SK-N-SH (cell line): ENCODE data around the gene GSTM5. TPM values are rescaled to one million over a fixed set of nuclear protein-coding genes. Genes with fewer than 3 reads are reported as not detected.
"Not testable (repeated sequence)": the region's sequence is repeated elsewhere in the genome, so short reads cannot be mapped to it uniquely, and the experiment has no call there.

ENCODE experiments used
- CTCF ChIA-PET: fragments of 300-600, 350-600 bp; formaldehyde crosslinking; extraction: SDS; loops from one replicate; lab custom pipeline; 2021; lab: Yijun Ruan, JAX
- POLR2A ChIA-PET: fragments of 350-600 bp; sonication (Branson Sonifier 250); formaldehyde crosslinking; extraction: SDS; loops from one replicate; lab custom pipeline; 2020; ENCODE audit warnings: antibody characterized with exemption, inconsistent platforms; lab: Yijun Ruan, JAX
- DNase-seq: peaks from one replicate; pipeline ENCODE4 v3.0.0; 2012
- H2AFZ ChIP-seq: fragments of 200-600 bp; sonication (generic); 2 replicates; pipeline ENCODE4 v1.8.1; 2016; ENCODE audit warnings: antibody characterized with exemption, mild to moderate bottlenecking, low read depth
- H3F3A ChIP-seq: fragments of 200-600 bp; sonication (generic); replicated peaks from 2 replicates; pipeline ENCODE3; 2016; ENCODE audit warnings: antibody characterized with exemption, mild to moderate bottlenecking; ENCODE audit not compliant: insufficient read depth
- H3K27ac ChIP-seq, 2 experiments: fragments of 200-500 bp in 1 of 2; fragments of 200-600 bp in 1 of 2; sonication (Bioruptor generic) in 1 of 2; sonication (generic), shearing (Covaris generic) in 1 of 2; 2 replicates each; pipeline versions ENCODE4 v1.5.1 to v1.6.1; 2014 to 2016; ENCODE audit warnings: low read depth in 2 of 2, inconsistent platforms in 1 of 2, low read length in 1 of 2, mild to moderate bottlenecking in 1 of 2, mixed read lengths in 1 of 2
- H3K27me3 ChIP-seq: fragments of 200-600 bp; sonication (generic), shearing (Covaris generic); 2 replicates; pipeline ENCODE4 v1.6.1; 2016; ENCODE audit warnings: mixed run types; ENCODE audit not compliant: insufficient read depth
- H3K36me3 ChIP-seq, 2 experiments: fragments of 200-500 bp in 1 of 2; fragments of 200-600 bp in 1 of 2; sonication (Bioruptor generic) in 1 of 2; sonication (generic) in 1 of 2; replicated peaks in 1 of 2; 2 replicates each; pipeline versions ENCODE3 to v1.5.1; 2014 to 2016; ENCODE audit warnings: low read length in 1 of 2, mild to moderate bottlenecking in 1 of 2; ENCODE audit not compliant: insufficient read depth in 2 of 2, control insufficient read depth in 1 of 2
- H3K4me1 ChIP-seq, 2 experiments: fragments of 200-500 bp in 1 of 2; fragments of 200-600 bp in 1 of 2; sonication (Bioruptor generic) in 1 of 2; sonication (generic), shearing (Covaris generic) in 1 of 2; 2 replicates each; pipeline versions ENCODE4 v1.5.1 to v1.6.1; 2014 to 2016; ENCODE audit warnings: low read depth in 1 of 2, low read length in 1 of 2, mixed run types in 1 of 2; ENCODE audit not compliant: insufficient read depth in 2 of 2, control insufficient read depth in 1 of 2
- H3K4me2 ChIP-seq: fragments of 200-600 bp; sonication (generic), shearing (Covaris generic); 2 replicates; pipeline ENCODE4 v1.6.1; 2017; ENCODE audit warnings: mixed run types
- H3K4me3 ChIP-seq, 2 experiments: fragments of 200-500 bp in 1 of 2; fragments of 200-600 bp in 1 of 2; sonication (Bioruptor generic) in 1 of 2; sonication (generic), shearing (Covaris generic) in 1 of 2; 2 replicates each; pipeline versions ENCODE4 v1.5.1 to v1.8.1; 2014 to 2016; ENCODE audit warnings: low read depth in 2 of 2, inconsistent platforms in 1 of 2, low read length in 1 of 2, mild to moderate bottlenecking in 1 of 2, mixed read lengths in 1 of 2, moderate library complexity in 1 of 2
- H3K79me2 ChIP-seq: fragments of 200-600 bp; sonication (generic); 2 replicates; pipeline ENCODE4 v1.8.1; 2017; ENCODE audit warnings: mild to moderate bottlenecking; ENCODE audit not compliant: insufficient read depth
- H3K9ac ChIP-seq: fragments of 200-600 bp; sonication (generic); 2 replicates; pipeline ENCODE4 v1.6.1; 2017; ENCODE audit warnings: mixed run types
- H3K9me2 ChIP-seq: fragments of 200-600 bp; sonication (generic); 2 replicates; pipeline ENCODE4 v1.6.1; 2017; ENCODE audit warnings: mixed run types
- H3K9me3 ChIP-seq: fragments of 200-600 bp; sonication (generic); 2 replicates; pipeline ENCODE4 v1.6.1; 2017; ENCODE audit warnings: mixed run types, mild to moderate bottlenecking, moderate library complexity
- H4K20me1 ChIP-seq: fragments of 200-600 bp; sonication (generic); 2 replicates; pipeline ENCODE4 v1.6.1; 2017; ENCODE audit warnings: mild to moderate bottlenecking, mixed run types; ENCODE audit not compliant: insufficient read depth
- NFIC ChIP-seq: IDR thresholded peaks from 2 replicates; pipeline ENCODE4 v1.4.0; 2012; ENCODE audit warnings: borderline replicate concordance
- RCOR1 ChIP-seq: fragments of 150-350 bp; IDR thresholded peaks from 2 replicates; pipeline ENCODE4 v1.6.1; 2017; ENCODE audit warnings: antibody characterized with exemption, low read length
- REST ChIP-seq: IDR thresholded peaks from 2 replicates; pipeline ENCODE4 v1.6.1; 2012; ENCODE audit warnings: mild to moderate bottlenecking, low read depth, low read length, moderate library complexity
- TEAD4 ChIP-seq: IDR thresholded peaks from 2 replicates; pipeline ENCODE4 v1.4.0; 2012; ENCODE audit warnings: mild to moderate bottlenecking, borderline replicate concordance; ENCODE audit not compliant: insufficient read depth
- USF2 ChIP-seq: fragments of 150-350 bp; IDR thresholded peaks from 2 replicates; pipeline ENCODE4 v1.6.1; 2017; ENCODE audit warnings: antibody characterized with exemption, low read length, low read depth, borderline replicate concordance
- ZBTB33 ChIP-seq: IDR thresholded peaks from 2 replicates; pipeline ENCODE4 v1.4.0; 2012; ENCODE audit warnings: low read depth, borderline replicate concordance
- WGBS: methylation state at CpG from one replicate; pipeline ENCODE4 v1.1.6; 2017; ENCODE audit warnings: low lambda C conversion rate; 5-methylcytosine and 5-hydroxymethylcytosine counted together
- polyA plus RNA-seq, 3 experiments: library from polyadenylated mRNA; depleted of rRNA; stranded (reverse); fragments of >200 nt; gene quantifications; 2 replicates each; pipeline ENCODE4 v1.2.3, GENCODE V29; 2012

GSTM5 gene
- polyA plus RNA-seq, 1 of the 3 experiments (the other 2 are of a cell fraction), result not detected

DNA sequence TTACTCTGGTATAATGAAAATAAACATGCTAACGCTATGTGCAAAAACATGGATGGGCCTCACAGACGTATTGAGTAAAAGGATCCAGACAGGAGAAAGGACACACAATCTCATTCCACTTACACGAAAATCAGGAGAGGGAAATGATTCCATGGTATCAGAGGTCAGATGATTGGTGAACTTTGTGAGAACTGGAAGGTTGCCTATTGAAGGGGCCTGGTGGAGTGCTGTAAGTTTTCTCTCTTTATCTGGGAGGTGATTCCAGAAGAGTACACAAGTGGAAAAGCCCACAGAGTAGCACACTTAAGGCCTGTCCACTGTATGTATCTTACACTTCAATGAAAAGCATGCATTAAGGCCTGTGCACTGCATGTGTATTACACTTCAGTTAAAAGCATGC lies 34.6 kb upstream of the GSTM5 start (continued):
- TF ChIP-seq USF2 (no peak), REST (no peak), ZBTB33 (no peak), NFIC (no peak), TEAD4 (no peak), RCOR1 (no peak)
- TF ChIP-seq, all 33 proteins: peak for 0

DNA sequence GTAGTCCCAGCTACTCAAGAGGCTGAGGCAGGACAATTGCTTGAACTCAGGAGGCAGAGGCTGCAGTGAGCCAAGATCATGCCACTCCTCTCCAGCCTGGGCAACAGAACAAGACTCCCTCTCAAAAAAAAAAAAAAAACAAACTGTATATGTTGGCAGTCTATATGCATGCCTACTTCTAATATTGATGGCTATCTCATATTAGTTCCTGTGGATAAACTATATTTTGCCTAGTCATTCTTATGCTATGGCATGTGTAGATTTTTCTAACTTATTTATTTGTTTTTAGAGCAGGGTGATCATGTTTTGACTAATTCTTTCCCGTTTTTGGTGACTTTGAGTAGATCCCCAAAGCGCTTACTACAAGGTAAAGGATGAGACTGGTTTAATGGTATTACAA lies 33.4 kb upstream of the GSTM5 start:
- H3K4me3 ChIP-seq, H3K9me3 ChIP-seq, H3F3A ChIP-seq, H3K27me3 ChIP-seq, H3K79me2 ChIP-seq, H3K9me2 ChIP-seq, H2AFZ ChIP-seq, H3K4me1 ChIP-seq, H3K4me2 ChIP-seq, CTCF ChIA-PET, POLR2A ChIA-PET, DNase-seq, H4K20me1 ChIP-seq, H3K9ac ChIP-seq, H3K27ac ChIP-seq, H3K36me3 ChIP-seq: not testable (repeated sequence)
- WGBS, result 85% methylated on average over 2 of the region's 2 CpGs

DNA sequence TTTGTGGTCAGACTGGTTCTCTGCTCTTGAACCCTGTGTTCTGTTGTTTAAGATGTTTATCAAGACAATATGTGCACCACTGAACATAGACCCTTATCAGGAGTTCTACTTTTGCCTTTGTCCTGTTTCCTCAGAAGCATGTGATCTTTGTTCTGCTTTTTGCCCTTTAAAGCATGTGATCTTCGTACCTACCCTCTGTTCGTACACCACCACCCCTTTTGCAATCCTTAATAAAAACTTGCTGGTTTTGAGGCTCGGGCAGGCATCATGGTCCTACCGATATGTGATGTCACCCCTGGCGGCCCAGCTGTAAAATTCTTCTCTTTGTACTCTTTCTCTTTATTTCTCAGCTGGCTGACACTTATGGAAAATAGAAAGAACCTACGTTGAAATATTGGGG lies 27.3 kb upstream of the GSTM5 start:
- H3K9ac ChIP-seq, H3K4me3 ChIP-seq, H2AFZ ChIP-seq, POLR2A ChIA-PET, H3K27me3 ChIP-seq, H3K4me2 ChIP-seq, H3K9me3 ChIP-seq, H3K4me1 ChIP-seq, H4K20me1 ChIP-seq, CTCF ChIA-PET, H3K9me2 ChIP-seq, H3K79me2 ChIP-seq, DNase-seq, H3K36me3 ChIP-seq, H3K27ac ChIP-seq, H3F3A ChIP-seq: not testable (repeated sequence)
- no CpG with 5 or more reads among the region's 6 CpGs for WGBS

- H3K4me3 ChIP-seq, H3K9ac ChIP-seq, CTCF ChIA-PET, H3K4me2 ChIP-seq, H2AFZ ChIP-seq, H3K9me2 ChIP-seq, H3K36me3 ChIP-seq, H3K27me3 ChIP-seq, H3K79me2 ChIP-seq, H4K20me1 ChIP-seq, DNase-seq, H3F3A ChIP-seq, H3K9me3 ChIP-seq, H3K27ac ChIP-seq, POLR2A ChIA-PET, H3K4me1 ChIP-seq: not testable (repeated sequence)
- no CpG with 5 or more reads among the region's 1 CpG for WGBS
Observed at GRCh38 chr1:109685399-109685798, 26.7 kb upstream of the GSTM5 start.

DNA sequence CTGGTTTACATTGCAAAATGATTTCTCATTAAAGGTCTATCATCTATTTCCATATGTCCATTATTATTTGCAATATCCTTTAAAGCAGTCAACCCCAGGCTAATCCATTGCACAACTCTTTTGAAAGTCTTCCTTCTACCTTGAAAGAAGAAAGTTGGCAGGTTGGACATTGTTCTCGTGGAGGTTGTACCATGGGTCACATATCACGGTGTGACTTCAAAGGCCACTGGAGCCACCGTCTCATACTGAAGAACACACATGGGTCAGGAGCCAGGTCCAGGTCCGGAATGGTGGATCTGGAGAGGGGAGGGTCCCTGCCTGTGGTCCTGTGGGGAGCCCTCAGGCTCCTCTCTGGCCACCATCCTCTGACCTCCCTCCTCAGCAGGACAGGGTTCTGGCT lies 26.2 kb upstream of the GSTM5 start:
- H4K20me1 ChIP-seq, H3K4me1 ChIP-seq, POLR2A ChIA-PET, CTCF ChIA-PET, H3K79me2 ChIP-seq, DNase-seq, H3K4me3 ChIP-seq, H3K27ac ChIP-seq, H3K36me3 ChIP-seq, H3K4me2 ChIP-seq, H3K9me2 ChIP-seq, H3K9ac ChIP-seq, H3K27me3 ChIP-seq, H3F3A ChIP-seq, H3K9me3 ChIP-seq, H2AFZ ChIP-seq: not testable (repeated sequence)
- no CpG with 5 or more reads among the region's 4 CpGs for WGBS
